GM10248 (cell line): ENCODE data around the gene MYMK.

ENCODE experiments used
- CTCF ChIA-PET: fragments of 300-600 bp; sonication (Branson Sonifier 250); formaldehyde crosslinking; extraction: SDS; loops from one replicate; lab custom pipeline; 2021; ENCODE audit warnings: antibody characterized with exemption; lab: Yijun Ruan, JAX
- POLR2A ChIA-PET: fragments of 350-650 bp; sonication (Branson Sonifier 250); formaldehyde crosslinking; extraction: SDS; loops from one replicate; lab custom pipeline; 2020; ENCODE audit warnings: antibody characterized with exemption; lab: Yijun Ruan, JAX
- DNase-seq: peaks from one replicate; pipeline ENCODE4 v3.0.0; 2012; ENCODE audit errors: extremely low spot score
- TF ChIP-seq, protein P1 (sequence below): IDR thresholded peaks from 2 replicates; pipeline ENCODE4 v1.5.1; 2012; ENCODE audit warnings: mild to moderate bottlenecking, low read depth; ENCODE audit errors: extremely low read depth, missing control alignments, control extremely low read depth

MYMK gene, protein sequence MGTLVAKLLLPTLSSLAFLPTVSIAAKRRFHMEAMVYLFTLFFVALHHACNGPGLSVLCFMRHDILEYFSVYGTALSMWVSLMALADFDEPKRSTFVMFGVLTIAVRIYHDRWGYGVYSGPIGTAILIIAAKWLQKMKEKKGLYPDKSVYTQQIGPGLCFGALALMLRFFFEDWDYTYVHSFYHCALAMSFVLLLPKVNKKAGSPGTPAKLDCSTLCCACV

GRCh38 chr9:133524679-133525228 lies at the start of gene MYMK:
MYMK (minus strand) TSS chr9:133524959; CDS start chr9:133524844, 115 bp downstream.
- ChIA-PET CTCF (no interaction called here), POLR2A (no interaction called here)
- no peak for DNase-seq
- TF ChIP-seq, protein P1, sequence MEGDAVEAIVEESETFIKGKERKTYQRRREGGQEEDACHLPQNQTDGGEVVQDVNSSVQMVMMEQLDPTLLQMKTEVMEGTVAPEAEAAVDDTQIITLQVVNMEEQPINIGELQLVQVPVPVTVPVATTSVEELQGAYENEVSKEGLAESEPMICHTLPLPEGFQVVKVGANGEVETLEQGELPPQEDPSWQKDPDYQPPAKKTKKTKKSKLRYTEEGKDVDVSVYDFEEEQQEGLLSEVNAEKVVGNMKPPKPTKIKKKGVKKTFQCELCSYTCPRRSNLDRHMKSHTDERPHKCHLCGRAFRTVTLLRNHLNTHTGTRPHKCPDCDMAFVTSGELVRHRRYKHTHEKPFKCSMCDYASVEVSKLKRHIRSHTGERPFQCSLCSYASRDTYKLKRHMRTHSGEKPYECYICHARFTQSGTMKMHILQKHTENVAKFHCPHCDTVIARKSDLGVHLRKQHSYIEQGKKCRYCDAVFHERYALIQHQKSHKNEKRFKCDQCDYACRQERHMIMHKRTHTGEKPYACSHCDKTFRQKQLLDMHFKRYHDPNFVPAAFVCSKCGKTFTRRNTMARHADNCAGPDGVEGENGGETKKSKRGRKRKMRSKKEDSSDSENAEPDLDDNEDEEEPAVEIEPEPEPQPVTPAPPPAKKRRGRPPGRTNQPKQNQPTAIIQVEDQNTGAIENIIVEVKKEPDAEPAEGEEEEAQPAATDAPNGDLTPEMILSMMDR = no peak

- POLR2A ChIA-PET = no interaction called here
- TF ChIP-seq, protein P1 = no peak
Measured at GRCh38 chr9:133573791-133574515, 49.2 kb upstream of the MYMK start.

GRCh38 chr9:133572821-133573361 lies 48.1 kb upstream of the MYMK start:
- ChIA-PET CTCF (no interaction called here), POLR2A (no interaction called here)
- DNase-seq = no peak
- TF ChIP-seq, protein P1 = no peak

More at GRCh38 chr9:133573791-133574515, 49.2 kb upstream of the MYMK start:
- DNase-seq = no peak
- CTCF ChIA-PET = interaction anchor here (0.7 kb wide), 1 partner anchor 420 kb away, joined by 3 read pairs; no protein-coding TSS in a partner anchor

- ChIA-PET CTCF (no interaction called here), POLR2A (no interaction called here)
- TF ChIP-seq, protein P1 = no peak
- DNase-seq = no peak
Measured at GRCh38 chr9:133571896-133572595, 47.3 kb upstream of the MYMK start.

DNA sequence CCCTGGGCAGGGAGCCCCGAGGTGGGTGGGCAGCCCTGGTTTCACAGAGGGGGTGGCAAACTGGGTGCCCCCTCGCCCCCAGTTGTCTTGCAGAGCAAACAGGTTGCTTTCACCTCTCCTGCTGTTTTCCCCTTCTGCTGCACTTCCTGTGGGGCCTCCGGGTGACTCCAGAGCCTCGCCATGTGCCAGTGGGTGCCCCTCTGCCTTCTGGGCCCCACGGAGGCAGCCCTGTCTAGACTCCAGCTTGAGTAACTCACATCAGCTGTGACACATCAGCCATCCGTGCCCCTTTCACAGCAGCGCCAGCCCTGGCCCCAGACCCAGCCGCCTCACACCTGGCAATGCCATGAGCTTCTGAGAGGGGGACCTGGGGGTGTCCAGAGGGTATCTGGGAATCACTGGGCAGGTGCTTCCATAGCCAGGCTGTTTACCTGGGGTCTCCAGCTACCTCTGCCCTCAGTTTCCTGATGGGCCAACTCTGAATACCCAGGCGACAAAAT lies 46.7 kb upstream of the MYMK start:
- ChIA-PET POLR2A (no interaction called here), CTCF (interaction anchor here (1.1 kb wide), 1 partner anchor 13 kb away, joined by 4 read pairs; no protein-coding TSS in a partner anchor)
- DNase-seq = no peak
- TF ChIP-seq, protein P1 = no peak

- ChIA-PET POLR2A (no interaction called here), CTCF (interaction anchor here (1.1 kb wide), 1 partner anchor 12 kb away, joined by 4 read pairs; no protein-coding TSS in a partner anchor)
- no peak for DNase-seq
- TF ChIP-seq, protein P1 = no peak
Measured at GRCh38 chr9:133570691-133571080, 45.9 kb upstream of the MYMK start.
